ENCODE results near the gene OTOGL.

The OTOGL gene

GRCh38 chr12:80325167-80325959 lies 226.0 kb downstream of the OTOGL start (continued):
- TF ChIP-seq PATZ1 (CRISPR knock-in tag; IDR thresholded peaks at IDR 0.05; ENCODE audit: borderline replicate concordance): no peak
- TF ChIP-seq ZFP30 (CRISPR knock-in tag; IDR thresholded peaks at IDR 0.05): no peak
- no peak for TF ChIP-seq CSDC2 (CRISPR knock-in tag; IDR thresholded peaks at IDR 0.05)
- no peak for TF ChIP-seq ZNF8 (CRISPR knock-in tag; IDR thresholded peaks at IDR 0.05)

DNA sequence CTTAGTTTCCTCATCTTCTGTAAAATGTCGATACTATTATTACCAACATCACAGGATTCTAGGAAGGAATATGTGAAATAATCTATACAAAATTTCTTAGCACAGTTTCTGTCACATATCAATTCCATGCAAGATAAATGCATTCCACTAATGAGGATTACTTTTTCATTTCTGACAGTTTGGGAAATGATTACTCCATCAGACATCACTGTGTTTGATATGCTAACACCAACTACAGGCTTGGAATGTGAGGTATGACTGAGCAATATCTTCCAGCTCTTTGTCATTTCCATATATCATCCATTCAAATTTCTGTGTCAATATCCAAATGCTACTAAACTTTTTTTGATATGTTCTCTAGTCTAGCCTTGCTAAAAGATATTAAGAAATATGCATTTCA lies 233.5 kb downstream of the OTOGL start:
- TF ChIP-seq PPARA (CRISPR knock-in tag; IDR thresholded peaks at IDR 0.05; ENCODE audit: borderline replicate concordance) (no peak), ZNF565 (CRISPR knock-in tag; conservative IDR thresholded peaks at IDR 0.05; ENCODE audit: low read depth) (no peak), ESRRG (CRISPR knock-in tag; IDR thresholded peaks at IDR 0.05) (no peak), CSRNP3 (CRISPR knock-in tag; IDR thresholded peaks at IDR 0.05) (no peak), CSDC2 (CRISPR knock-in tag; IDR thresholded peaks at IDR 0.05) (no peak), POU6F1 (CRISPR knock-in tag; IDR thresholded peaks at IDR 0.05; ENCODE audit: borderline replicate concordance, low read depth) (no peak), ZC3H10 (CRISPR knock-in tag; IDR thresholded peaks at IDR 0.05) (no peak)
- no peak for ATAC-seq

GRCh38 chr12:80352474-80352873 lies 253.1 kb downstream of the OTOGL start:
- TF ChIP-seq, protein P1, sequence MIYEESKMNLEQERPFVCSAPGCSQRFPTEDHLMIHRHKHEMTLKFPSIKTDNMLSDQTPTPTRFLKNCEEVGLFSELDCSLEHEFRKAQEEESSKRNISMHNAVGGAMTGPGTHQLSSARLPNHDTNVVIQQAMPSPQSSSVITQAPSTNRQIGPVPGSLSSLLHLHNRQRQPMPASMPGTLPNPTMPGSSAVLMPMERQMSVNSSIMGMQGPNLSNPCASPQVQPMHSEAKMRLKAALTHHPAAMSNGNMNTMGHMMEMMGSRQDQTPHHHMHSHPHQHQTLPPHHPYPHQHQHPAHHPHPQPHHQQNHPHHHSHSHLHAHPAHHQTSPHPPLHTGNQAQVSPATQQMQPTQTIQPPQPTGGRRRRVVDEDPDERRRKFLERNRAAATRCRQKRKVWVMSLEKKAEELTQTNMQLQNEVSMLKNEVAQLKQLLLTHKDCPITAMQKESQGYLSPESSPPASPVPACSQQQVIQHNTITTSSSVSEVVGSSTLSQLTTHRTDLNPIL (CRISPR knock-in tag; IDR thresholded peaks at IDR 0.05; ENCODE audit: low read depth): no peak
- no peak for TF ChIP-seq ISL1 (CRISPR knock-in tag; IDR thresholded peaks at IDR 0.05)
- TF ChIP-seq ZNF565 (CRISPR knock-in tag; conservative IDR thresholded peaks at IDR 0.05; ENCODE audit: low read depth): no peak
- TF ChIP-seq CSRNP3 (CRISPR knock-in tag; IDR thresholded peaks at IDR 0.05): no peak
- TF ChIP-seq POU6F1 (CRISPR knock-in tag; IDR thresholded peaks at IDR 0.05; ENCODE audit: borderline replicate concordance, low read depth): no peak
- no peak for TF ChIP-seq TCF4 (CRISPR knock-in tag; IDR thresholded peaks at IDR 0.05; ENCODE audit: borderline replicate concordance)
- TF ChIP-seq, protein P2, sequence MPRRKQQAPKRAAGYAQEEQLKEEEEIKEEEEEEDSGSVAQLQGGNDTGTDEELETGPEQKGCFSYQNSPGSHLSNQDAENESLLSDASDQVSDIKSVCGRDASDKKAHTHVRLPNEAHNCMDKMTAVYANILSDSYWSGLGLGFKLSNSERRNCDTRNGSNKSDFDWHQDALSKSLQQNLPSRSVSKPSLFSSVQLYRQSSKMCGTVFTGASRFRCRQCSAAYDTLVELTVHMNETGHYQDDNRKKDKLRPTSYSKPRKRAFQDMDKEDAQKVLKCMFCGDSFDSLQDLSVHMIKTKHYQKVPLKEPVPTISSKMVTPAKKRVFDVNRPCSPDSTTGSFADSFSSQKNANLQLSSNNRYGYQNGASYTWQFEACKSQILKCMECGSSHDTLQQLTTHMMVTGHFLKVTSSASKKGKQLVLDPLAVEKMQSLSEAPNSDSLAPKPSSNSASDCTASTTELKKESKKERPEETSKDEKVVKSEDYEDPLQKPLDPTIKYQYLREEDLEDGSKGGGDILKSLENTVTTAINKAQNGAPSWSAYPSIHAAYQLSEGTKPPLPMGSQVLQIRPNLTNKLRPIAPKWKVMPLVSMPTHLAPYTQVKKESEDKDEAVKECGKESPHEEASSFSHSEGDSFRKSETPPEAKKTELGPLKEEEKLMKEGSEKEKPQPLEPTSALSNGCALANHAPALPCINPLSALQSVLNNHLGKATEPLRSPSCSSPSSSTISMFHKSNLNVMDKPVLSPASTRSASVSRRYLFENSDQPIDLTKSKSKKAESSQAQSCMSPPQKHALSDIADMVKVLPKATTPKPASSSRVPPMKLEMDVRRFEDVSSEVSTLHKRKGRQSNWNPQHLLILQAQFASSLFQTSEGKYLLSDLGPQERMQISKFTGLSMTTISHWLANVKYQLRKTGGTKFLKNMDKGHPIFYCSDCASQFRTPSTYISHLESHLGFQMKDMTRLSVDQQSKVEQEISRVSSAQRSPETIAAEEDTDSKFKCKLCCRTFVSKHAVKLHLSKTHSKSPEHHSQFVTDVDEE (CRISPR knock-in tag; IDR thresholded peaks at IDR 0.05): no peak
- no peak for TF ChIP-seq ZC3H10 (CRISPR knock-in tag; IDR thresholded peaks at IDR 0.05)
- TF ChIP-seq ESRRG (CRISPR knock-in tag; IDR thresholded peaks at IDR 0.05): no peak
- no peak for ATAC-seq
